Activated T-cell treated with anti-CD3 and anti-CD28 coated beads, Interleukin-2, amount 50 U/mL, for 72 hours (primary cell): ENCODE measurements around the gene SLC25A13. TPM values are rescaled to one million over a fixed set of nuclear protein-coding genes. Genes with fewer than 3 reads are reported as not detected.

Source experiments
- ATAC-seq, 2 donors: fragments of 150-1000 bp; cut with Tn5 transposase; replicated peaks in 1 of 2; 2 replicates each; pipeline ENCODE4 v1.10.0; 2021; ENCODE audit warnings: moderate library complexity in 2 of 2, mild to moderate bottlenecking in 1 of 2
- DNase-seq, 2 donors: peaks; one replicate each; pipeline ENCODE4 v3.0.0; 2021 to 2022; ENCODE audit warnings: mixed read lengths in 1 of 2
- H3K27ac Mint-ChIP-seq: one replicate; pipeline ENCODE4 v1.8.0; 2022; ENCODE audit warnings: mild to moderate bottlenecking, moderate library complexity, mixed read lengths
- H3K27me3 Mint-ChIP-seq: one replicate; pipeline ENCODE4 v1.8.0; 2022; ENCODE audit warnings: low read depth, mixed read lengths
- H3K36me3 Mint-ChIP-seq, 2 donors: one replicate each; pipeline ENCODE4 v1.8.0; 2022; ENCODE audit warnings: mixed read lengths in 2 of 2, mild to moderate bottlenecking in 1 of 2; ENCODE audit not compliant: insufficient read depth in 2 of 2
- H3K4me1 Mint-ChIP-seq: one replicate; pipeline ENCODE4 v1.8.0; 2022; ENCODE audit warnings: low read depth, mixed read lengths
- H3K4me3 Mint-ChIP-seq, 2 donors: one replicate each; pipeline ENCODE4 v1.8.0; 2022; ENCODE audit warnings: mild to moderate bottlenecking in 2 of 2, mixed read lengths in 2 of 2, moderate library complexity in 2 of 2
- H3K9me3 Mint-ChIP-seq, 2 donors: one replicate each; pipeline ENCODE4 v1.8.0; 2022; ENCODE audit warnings: mixed read lengths in 2 of 2
- total RNA-seq, 2 donors: library from RNA; stranded (reverse); gene quantifications; one replicate each; pipeline ENCODE4 v1.2.3, GENCODE V29; 2022

SLC25A13 gene
- total RNA-seq, 2 donors from 2014 or later: 6.1 to 8.4 TPM

GRCh38 chr7:96196676-96197075 is 125.2 kb downstream of the SLC25A13 start:
- ATAC-seq: no peak
- Mint-ChIP-seq H3K4me1 (no peaks in the 10 kb centered on the region), H3K27me3 (no peaks in the 10 kb centered on the region), H3K9me3 (no peaks in the 10 kb centered on the region), H3K27ac (no peak overlapping the region), H3K4me3 (no peak overlapping the region), H3K36me3 (no peaks in the 10 kb centered on the region)
- DNase-seq: no peak

GRCh38 chr7:96189129-96189820 is 132.6 kb downstream of the SLC25A13 start:
- H3K4me1 Mint-ChIP-seq: no peaks in the 10 kb centered on the region
- H3K36me3 Mint-ChIP-seq: peaks cover 0 to 2% of the 10 kb centered on the region in 2 donors
- no peak for DNase-seq
- H3K9me3 Mint-ChIP-seq: no peaks in the 10 kb centered on the region
- ATAC-seq: no peak
- H3K4me3 Mint-ChIP-seq: no peak overlapping the region
- no peaks in the 10 kb centered on the region for H3K27me3 Mint-ChIP-seq
- no peak overlapping the region for H3K27ac Mint-ChIP-seq

DNA sequence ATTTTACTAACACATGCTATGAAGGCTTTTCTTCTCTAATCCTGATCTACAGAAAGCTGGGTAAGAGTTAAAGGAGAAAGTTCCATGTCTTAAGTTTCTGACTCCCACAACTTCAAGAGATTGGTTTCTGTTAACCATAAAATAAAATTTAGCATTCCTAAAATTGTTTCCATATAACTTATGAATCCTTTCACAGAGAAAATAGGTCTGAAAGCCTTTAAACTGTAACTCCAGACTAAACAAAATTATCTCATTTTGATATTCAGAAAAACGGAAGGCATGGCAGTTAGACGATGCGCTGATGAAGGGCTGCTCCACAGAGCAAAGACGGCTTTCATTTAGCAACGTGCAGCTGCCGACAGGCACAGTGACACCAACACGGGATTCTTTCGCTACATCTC is 133.3 kb downstream of the SLC25A13 start:
- no peak for ATAC-seq
- Mint-ChIP-seq H3K36me3 (peaks cover under 1 to 2% of the 10 kb centered on the region in 2 donors), H3K4me3 (no peak overlapping the region), H3K4me1 (no peaks in the 10 kb centered on the region), H3K9me3 (no peaks in the 10 kb centered on the region), H3K27me3 (no peaks in the 10 kb centered on the region), H3K27ac (no peak overlapping the region)
- DNase-seq: no peak

GRCh38 chr7:96188174-96188581 is 133.7 kb downstream of the SLC25A13 start:
- no peak for DNase-seq
- peaks cover 2% of the 10 kb centered on the region in 2 donors for H3K36me3 Mint-ChIP-seq
- no peak for ATAC-seq
- H3K27ac Mint-ChIP-seq: no peak overlapping the region
- no peaks in the 10 kb centered on the region for H3K4me1 Mint-ChIP-seq
- no peaks in the 10 kb centered on the region for H3K27me3 Mint-ChIP-seq
- H3K4me3 Mint-ChIP-seq: no peak overlapping the region
- no peaks in the 10 kb centered on the region for H3K9me3 Mint-ChIP-seq

DNA sequence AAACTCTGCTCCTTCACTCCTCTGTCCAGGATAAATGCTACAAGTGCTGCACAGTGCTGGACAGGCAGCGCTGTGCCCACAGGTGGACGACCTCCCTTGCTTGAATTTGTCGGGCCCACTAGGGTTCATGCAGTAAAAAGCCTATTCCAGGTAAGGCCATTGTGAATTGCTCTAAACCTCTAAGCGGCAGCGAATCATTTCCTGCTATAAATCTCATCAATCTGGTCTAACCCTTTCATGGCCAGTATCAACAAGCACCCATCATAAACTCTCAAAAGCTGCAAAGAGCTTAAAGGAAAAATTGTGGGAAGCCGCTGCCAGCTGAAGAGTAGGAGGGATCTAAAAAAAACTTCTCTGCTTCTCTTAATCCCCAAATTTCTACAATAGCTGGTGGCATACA is 134.2 kb downstream of the SLC25A13 start:
- ATAC-seq (no peak), DNase-seq (no peak)
- H3K4me3 Mint-ChIP-seq: no peak overlapping the region
- H3K27me3 Mint-ChIP-seq: no peaks in the 10 kb centered on the region
- H3K9me3 Mint-ChIP-seq: no peaks in the 10 kb centered on the region
- peaks cover 2 to 3% of the 10 kb centered on the region in 2 donors for H3K36me3 Mint-ChIP-seq
- H3K4me1 Mint-ChIP-seq: peaks cover 1% of the 10 kb centered on the region
- no peak overlapping the region for H3K27ac Mint-ChIP-seq

- ATAC-seq (no peak), DNase-seq (no peak)
- no peak overlapping the region for H3K4me3 Mint-ChIP-seq
- peaks cover 3% of the 10 kb centered on the region for H3K4me1 Mint-ChIP-seq
- no peaks in the 10 kb centered on the region for H3K9me3 Mint-ChIP-seq
- peaks cover 4 to 5% of the 10 kb centered on the region in 2 donors for H3K36me3 Mint-ChIP-seq
- H3K27me3 Mint-ChIP-seq: no peaks in the 10 kb centered on the region
- no peak overlapping the region for H3K27ac Mint-ChIP-seq
Measured at GRCh38 chr7:96184783-96185182, 137.1 kb downstream of the SLC25A13 start.

- ATAC-seq (no peak), DNase-seq (no peak)
- Mint-ChIP-seq H3K27ac (no peak overlapping the region), H3K4me1 (peaks cover 3% of the 10 kb centered on the region), H3K27me3 (no peaks in the 10 kb centered on the region), H3K4me3 (no peak overlapping the region), H3K9me3 (no peaks in the 10 kb centered on the region), H3K36me3 (peaks cover 3 to 4% of the 10 kb centered on the region in 2 donors)
Measured at GRCh38 chr7:96183163-96183670, 138.7 kb downstream of the SLC25A13 start.

GRCh38 chr7:96182424-96183158 is 139.3 kb downstream of the SLC25A13 start:
- Mint-ChIP-seq H3K27ac (no peak overlapping the region), H3K36me3 (peaks cover 3 to 4% of the 10 kb centered on the region in 2 donors), H3K27me3 (no peaks in the 10 kb centered on the region), H3K4me3 (no peak overlapping the region), H3K9me3 (no peaks in the 10 kb centered on the region), H3K4me1 (peaks cover 3% of the 10 kb centered on the region)
- ATAC-seq: no peak
- DNase-seq: no peak

DNA sequence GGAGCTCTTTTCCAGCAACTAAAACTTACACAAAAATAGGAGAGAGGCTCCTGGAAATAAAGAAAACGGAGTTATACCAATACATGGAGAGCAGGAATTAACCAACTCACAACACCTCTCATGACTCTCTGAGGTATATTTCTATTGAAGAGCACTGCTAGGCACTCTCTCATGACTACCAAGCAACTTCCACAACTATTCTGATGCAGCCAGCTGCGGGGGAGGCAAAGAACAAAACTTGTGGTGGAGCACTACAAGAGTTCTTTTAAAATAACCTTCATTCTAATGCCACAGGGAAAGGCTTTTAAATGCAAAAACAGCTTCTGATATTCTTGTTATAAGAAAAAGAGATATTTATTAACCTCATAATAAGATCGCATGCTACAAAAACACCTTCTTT is 140.7 kb downstream of the SLC25A13 start:
- ATAC-seq (no peak), DNase-seq (no peak)
- no peak overlapping the region for H3K4me3 Mint-ChIP-seq
- no peak overlapping the region for H3K27ac Mint-ChIP-seq
- H3K36me3 Mint-ChIP-seq: peaks cover 3 to 4% of the 10 kb centered on the region in 2 donors
- no peaks in the 10 kb centered on the region for H3K27me3 Mint-ChIP-seq
- no peaks in the 10 kb centered on the region for H3K9me3 Mint-ChIP-seq
- H3K4me1 Mint-ChIP-seq: peaks cover 3% of the 10 kb centered on the region

GRCh38 chr7:96179837-96180236 is 142.1 kb downstream of the SLC25A13 start:
- H3K36me3 Mint-ChIP-seq: peaks cover 3 to 4% of the 10 kb centered on the region in 2 donors
- H3K9me3 Mint-ChIP-seq: no peaks in the 10 kb centered on the region
- peaks cover 3% of the 10 kb centered on the region for H3K4me1 Mint-ChIP-seq
- DNase-seq (no peak), ATAC-seq (no peak)
- no peak overlapping the region for H3K4me3 Mint-ChIP-seq
- H3K27me3 Mint-ChIP-seq: no peaks in the 10 kb centered on the region
- H3K27ac Mint-ChIP-seq: no peak overlapping the region

DNA sequence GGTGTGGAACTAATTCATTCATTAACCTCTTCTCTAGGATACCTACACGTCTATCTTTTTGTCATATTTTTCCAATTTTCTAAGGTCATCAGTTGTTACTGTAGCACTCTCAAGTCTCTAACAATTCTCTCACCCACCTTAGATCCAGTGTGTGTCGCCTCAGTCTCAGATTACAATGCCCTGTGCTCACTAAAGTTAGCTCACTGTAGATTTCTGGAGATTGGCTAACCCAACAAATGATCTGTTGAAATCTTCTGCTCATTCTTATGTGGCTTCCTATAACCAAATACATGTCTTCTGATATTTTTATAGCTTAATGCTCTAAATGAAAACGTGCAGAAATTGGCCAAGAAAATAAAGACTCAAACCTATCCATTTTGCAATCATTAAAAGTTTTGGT is 142.6 kb downstream of the SLC25A13 start:
- Mint-ChIP-seq H3K4me1 (peaks cover 3% of the 10 kb centered on the region), H3K27me3 (no peaks in the 10 kb centered on the region), H3K4me3 (no peak overlapping the region), H3K9me3 (no peaks in the 10 kb centered on the region), H3K36me3 (peaks cover 3 to 4% of the 10 kb centered on the region in 2 donors), H3K27ac (no peak overlapping the region)
- DNase-seq (no peak), ATAC-seq (no peak)

DNA sequence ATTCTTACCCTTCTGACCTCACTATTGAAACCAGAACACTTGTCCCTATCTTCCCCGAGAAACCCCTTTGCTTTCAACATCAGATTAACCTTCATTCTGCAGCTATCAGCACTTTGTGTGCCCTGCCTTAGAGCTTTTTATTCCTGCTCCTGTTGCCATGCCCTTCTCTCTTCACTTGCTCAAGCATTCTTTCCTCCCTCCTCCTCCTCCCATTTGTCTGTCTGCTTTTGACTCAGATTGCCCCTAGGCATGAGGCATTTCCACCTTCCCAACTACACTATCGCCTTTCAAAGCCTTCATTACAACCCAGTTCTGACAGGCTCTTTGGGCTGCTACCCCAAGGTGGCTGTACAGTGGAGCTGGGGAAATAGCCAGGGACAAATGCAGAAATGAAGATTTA is 143.3 kb downstream of the SLC25A13 start:
- Mint-ChIP-seq H3K27me3 (no peaks in the 10 kb centered on the region), H3K27ac (no peak overlapping the region), H3K4me1 (peaks cover 3% of the 10 kb centered on the region), H3K9me3 (no peaks in the 10 kb centered on the region), H3K36me3 (peaks cover 3 to 4% of the 10 kb centered on the region in 2 donors), H3K4me3 (no peak overlapping the region)
- DNase-seq (no peak), ATAC-seq (no peak)

GRCh38 chr7:96177353-96177752 is 144.5 kb downstream of the SLC25A13 start:
- H3K9me3 Mint-ChIP-seq: no peaks in the 10 kb centered on the region
- DNase-seq: no peak
- H3K4me1 Mint-ChIP-seq: no peaks in the 10 kb centered on the region
- no peaks in the 10 kb centered on the region for H3K36me3 Mint-ChIP-seq
- H3K27ac Mint-ChIP-seq: no peak overlapping the region
- ATAC-seq: no peak
- H3K27me3 Mint-ChIP-seq: no peaks in the 10 kb centered on the region
- H3K4me3 Mint-ChIP-seq: no peak overlapping the region
